Tibial artery (tissue), 4 donors: Measurements from ENCODE around the gene PFDN2.

Source experiments
- DNase-seq, 2 donors: peaks; one replicate each; pipeline ENCODE4 v3.0.0-alpha.2; 2019
- H3K27ac ChIP-seq, 2 donors: fragments of 200-600 bp; sonication (generic) in 1 of 2; 1 replicate in 1 of 2; 2 replicates in 1 of 2; pipeline ENCODE4 v1.5.1; 2018 to 2019; ENCODE audit warnings: mild to moderate bottlenecking in 1 of 2
- H3K27me3 ChIP-seq, 2 donors: fragments of 200-600 bp; sonication (generic) in 1 of 2; one replicate each; pipeline versions ENCODE4 v1.5.1 to v1.6.0; 2016 to 2019
- H3K36me3 ChIP-seq, 3 donors: fragments of 200-600 bp; sonication (generic) in 2 of 3; one replicate each; pipeline ENCODE4 v1.5.1; 2016 to 2019; ENCODE audit warnings: mild to moderate bottlenecking in 2 of 3
- H3K4me1 ChIP-seq, 4 donors: fragments of 200-600 bp; sonication (generic) in 2 of 4; 1 replicate in 3 of 4; 2 replicates in 1 of 4; pipeline ENCODE4 v1.5.1; 2016 to 2019
- H3K4me3 ChIP-seq, 2 donors: fragments of 200-600 bp; sonication (generic) in 1 of 2; 1 replicate in 1 of 2; 2 replicates in 1 of 2; pipeline ENCODE4 v1.5.1; 2018 to 2019; ENCODE audit warnings: mild to moderate bottlenecking in 2 of 2
- H3K9me3 ChIP-seq, 3 donors: fragments of 200-600 bp; sonication (generic) in 1 of 3; one replicate each; pipeline ENCODE4 v1.5.1; 2016 to 2019
- CTCF ChIP-seq, 2 experiments: fragments of 200-600 bp in 1 of 2; fragments of 450-650 bp in 1 of 2; IDR thresholded peaks; one replicate each; pipeline ENCODE4 v1.5.1; 2017 to 2019; ENCODE audit warnings: antibody characterized with exemption in 2 of 2, mild to moderate bottlenecking in 1 of 2, moderate library complexity in 1 of 2
- intact Hi-C: fragments of 100-400 bp; cut with DNase I; formaldehyde crosslinking; loops from one replicate; pipeline ENCODE4 v1.15.0; 2023; ENCODE audit warnings: low total_unique reads

PFDN2 gene

DNA sequence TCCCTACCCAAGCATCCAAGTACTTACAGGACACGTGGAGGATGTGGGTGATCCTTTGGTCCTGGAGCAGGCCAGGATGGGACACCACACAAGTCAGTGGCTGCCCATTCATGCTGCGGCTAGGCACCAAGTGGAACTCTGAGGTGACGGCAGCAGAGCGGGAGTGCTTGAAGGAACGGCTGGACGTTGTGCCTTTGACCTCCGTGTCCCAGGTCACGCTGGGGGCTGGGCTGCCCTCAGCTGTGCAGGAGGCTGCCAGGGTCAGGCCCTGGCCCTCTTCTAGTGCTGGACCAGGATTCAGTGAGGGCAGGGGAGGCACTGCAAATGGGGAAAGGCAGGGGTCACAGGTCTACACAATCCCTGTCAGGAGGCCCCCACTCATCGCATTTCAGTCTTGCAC, 40.4 kb downstream of the PFDN2 start:
- Histone ChIP-seq H3K27me3 (peaks cover 0 to 4% of the 10 kb centered on the region in 2 donors), H3K4me3 (no peak overlapping the region), H3K36me3 (peaks cover 0 to 7% (median 0%) of the 10 kb centered on the region in 3 donors), H3K27ac (no peak overlapping the region), H3K9me3 (no peaks in the 10 kb centered on the region), H3K4me1 (peaks cover 0 to 11% (median 0%) of the 10 kb centered on the region in 4 donors)
- intact Hi-C loops = no loop called here
- no peak for DNase-seq
- no peak for TF ChIP-seq CTCF (IDR thresholded peaks at IDR 0.05)

DNA sequence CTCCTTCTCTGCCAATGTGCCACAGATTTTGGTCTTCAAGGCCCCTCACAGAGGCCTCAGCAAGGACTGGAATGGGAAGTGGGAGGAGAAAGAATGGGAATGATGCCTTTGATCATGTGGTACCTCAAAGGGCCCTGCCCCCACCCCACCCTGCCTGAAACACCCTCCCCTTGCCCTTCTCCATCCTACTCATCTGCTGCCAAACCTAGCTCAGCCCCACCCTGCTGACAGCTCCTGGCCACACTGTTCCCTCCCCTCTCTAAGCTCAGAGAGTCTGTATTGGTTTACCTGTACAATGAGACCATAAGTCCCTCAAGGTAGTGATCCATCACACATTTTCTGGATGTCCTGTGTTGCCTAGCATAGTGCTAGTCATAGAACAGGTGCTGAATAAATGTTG, 41.4 kb downstream of the PFDN2 start:
- H3K36me3 ChIP-seq = peaks cover 0 to 11% (median 0%) of the 10 kb centered on the region in 3 donors
- intact Hi-C loops = no loop called here
- TF ChIP-seq CTCF (IDR thresholded peaks at IDR 0.05) = no peak
- DNase-seq = no peak
- peaks cover 0 to 4% of the 10 kb centered on the region in 2 donors for H3K27me3 ChIP-seq
- H3K9me3 ChIP-seq = no peaks in the 10 kb centered on the region
- no peak overlapping the region for H3K4me3 ChIP-seq
- H3K4me1 ChIP-seq = peaks cover 0 to 11% (median 0%) of the 10 kb centered on the region in 4 donors
- H3K27ac ChIP-seq = no peak overlapping the region

GRCh38 chr1:161074676-161075368, 43.0 kb downstream of the PFDN2 start:
- H3K27ac ChIP-seq = no peak overlapping the region
- peaks cover 0 to 4% of the 10 kb centered on the region in 2 donors for H3K27me3 ChIP-seq
- no peak overlapping the region for H3K4me3 ChIP-seq
- peaks cover 0 to 11% (median 0%) of the 10 kb centered on the region in 4 donors for H3K4me1 ChIP-seq
- H3K36me3 ChIP-seq = peaks cover 0 to 11% (median 0%) of the 10 kb centered on the region in 3 donors
- no peaks in the 10 kb centered on the region for H3K9me3 ChIP-seq
- intact Hi-C loops = no loop called here
- no peak for DNase-seq
- no peak for TF ChIP-seq CTCF (IDR thresholded peaks at IDR 0.05)

GRCh38 chr1:161073474-161074121, 44.2 kb downstream of the PFDN2 start:
- H3K27me3 ChIP-seq = peaks cover 0 to 6% of the 10 kb centered on the region in 2 donors
- TF ChIP-seq CTCF (IDR thresholded peaks at IDR 0.05) = no peak
- intact Hi-C loops = no loop called here
- peaks cover 0 to 11% (median 0%) of the 10 kb centered on the region in 3 donors for H3K36me3 ChIP-seq
- no peaks in the 10 kb centered on the region for H3K9me3 ChIP-seq
- peaks cover 0 to 5% (median 0%) of the 10 kb centered on the region in 4 donors for H3K4me1 ChIP-seq
- no peak for DNase-seq
- no peak overlapping the region for H3K27ac ChIP-seq
- H3K4me3 ChIP-seq = no peak overlapping the region

GRCh38 chr1:161072751-161073449, 44.9 kb downstream of the PFDN2 start:
- peaks cover 0 to 6% of the 10 kb centered on the region in 2 donors for H3K27me3 ChIP-seq
- H3K4me1 ChIP-seq = peaks cover 0 to 5% (median 0%) of the 10 kb centered on the region in 4 donors
- intact Hi-C loops = no loop called here
- H3K27ac ChIP-seq = no peak overlapping the region
- no peak for DNase-seq
- H3K9me3 ChIP-seq = no peaks in the 10 kb centered on the region
- no peak for TF ChIP-seq CTCF (IDR thresholded peaks at IDR 0.05)
- H3K4me3 ChIP-seq = no peak overlapping the region
- H3K36me3 ChIP-seq = peaks cover 0 to 11% (median 0%) of the 10 kb centered on the region in 3 donors
